Measurements from ENCODE around the gene ZNF253.
"Not testable (repeated sequence)": the region's sequence is repeated elsewhere in the genome, so short reads cannot be mapped to it uniquely, and the experiment has no call there.

The ZNF253 gene

GRCh38 chr19:19866611-19867248 lies 1.0 kb downstream of the ZNF253 start:
- peaks cover 38% of the 10 kb centered on the region for H3K4me1 Mint-ChIP-seq (ENCODE audit: low read depth)
- no peaks in the 10 kb centered on the region for H3K27me3 Mint-ChIP-seq
- H3K4me3 Mint-ChIP-seq, result peak overlapping the region; percentile 100
- no peaks in the 10 kb centered on the region for H3K9me3 Mint-ChIP-seq (ENCODE audit: low read depth)
- H3K36me3 Mint-ChIP-seq, result peaks cover 3% of the 10 kb centered on the region
- peak overlapping the region; percentile 98 for H3K27ac Mint-ChIP-seq

GRCh38 chr19:19870086-19870485 lies 4.4 kb downstream of the ZNF253 start:
- not testable (repeated sequence) for H3K27ac Mint-ChIP-seq, H3K4me3 Mint-ChIP-seq, H3K36me3 Mint-ChIP-seq

GRCh38 chr19:19871932-19872331 lies 6.2 kb downstream of the ZNF253 start:
- peak overlapping the region; percentile 72 for H3K27ac Mint-ChIP-seq
- no peak overlapping the region for H3K4me3 Mint-ChIP-seq
- H3K27me3 Mint-ChIP-seq, result no peaks in the 10 kb centered on the region
- no peaks in the 10 kb centered on the region for H3K9me3 Mint-ChIP-seq (ENCODE audit: low read depth)
- peaks cover 12% of the 10 kb centered on the region for H3K36me3 Mint-ChIP-seq
- peaks cover 53% of the 10 kb centered on the region for H3K4me1 Mint-ChIP-seq (ENCODE audit: low read depth)

More at GRCh38 chr19:19870086-19870485, 4.4 kb downstream of the ZNF253 start:
- H3K27me3 Mint-ChIP-seq; H3K9me3 Mint-ChIP-seq (ENCODE audit: low read depth): not testable (repeated sequence)
- H3K4me1 Mint-ChIP-seq (ENCODE audit: low read depth), result peaks cover 55% of the 10 kb centered on the region

GRCh38 chr19:19873381-19873780 lies 7.7 kb downstream of the ZNF253 start:
- peaks cover 12% of the 10 kb centered on the region for H3K36me3 Mint-ChIP-seq
- H3K4me3 Mint-ChIP-seq, result no peak overlapping the region
- H3K4me1 Mint-ChIP-seq (ENCODE audit: low read depth), result peaks cover 39% of the 10 kb centered on the region
- no peaks in the 10 kb centered on the region for H3K9me3 Mint-ChIP-seq (ENCODE audit: low read depth)
- no peaks in the 10 kb centered on the region for H3K27me3 Mint-ChIP-seq
- no peak overlapping the region for H3K27ac Mint-ChIP-seq

GRCh38 chr19:19877724-19878123 lies 12.0 kb downstream of the ZNF253 start:
- Mint-ChIP-seq H3K27ac (no peak overlapping the region), H3K4me3 (no peak overlapping the region), H3K9me3 (ENCODE audit: low read depth) (no peaks in the 10 kb centered on the region), H3K27me3 (no peaks in the 10 kb centered on the region), H3K36me3 (peaks cover 27% of the 10 kb centered on the region), H3K4me1 (ENCODE audit: low read depth) (peaks cover 12% of the 10 kb centered on the region)

- peaks cover 45% of the 10 kb centered on the region for H3K36me3 Mint-ChIP-seq
- no peak overlapping the region for H3K27ac Mint-ChIP-seq
- no peaks in the 10 kb centered on the region for H3K4me1 Mint-ChIP-seq (ENCODE audit: low read depth)
- H3K27me3 Mint-ChIP-seq, result no peaks in the 10 kb centered on the region
- H3K4me3 Mint-ChIP-seq, result no peak overlapping the region
- H3K9me3 Mint-ChIP-seq (ENCODE audit: low read depth), result peaks cover 5% of the 10 kb centered on the region
Observed at GRCh38 chr19:19884583-19884982, 18.9 kb downstream of the ZNF253 start.

- not testable (repeated sequence) for H3K4me3 Mint-ChIP-seq; H3K4me1 Mint-ChIP-seq (ENCODE audit: low read depth); H3K27me3 Mint-ChIP-seq; H3K27ac Mint-ChIP-seq
- Mint-ChIP-seq H3K9me3 (ENCODE audit: low read depth) (peaks cover 33% of the 10 kb centered on the region), H3K36me3 (peaks cover 42% of the 10 kb centered on the region)
Observed at GRCh38 chr19:19892055-19892941, 26.6 kb downstream of the ZNF253 start.

GRCh38 chr19:19900139-19900728 lies 34.6 kb downstream of the ZNF253 start:
- Mint-ChIP-seq H3K4me3 (peak overlapping the region; percentile 93), H3K27me3 (no peaks in the 10 kb centered on the region), H3K4me1 (ENCODE audit: low read depth) (peaks cover 27% of the 10 kb centered on the region), H3K9me3 (ENCODE audit: low read depth) (peaks cover 28% of the 10 kb centered on the region), H3K36me3 (peaks cover 13% of the 10 kb centered on the region), H3K27ac (peak overlapping the region; percentile 92)

GRCh38 chr19:19900729-19901444 lies 35.2 kb downstream of the ZNF253 start, which contains the start of gene ZNF93:
ZNF93 (plus strand) TSS chr19:19900946; CDS start chr19:19901089, 143 bp downstream.
- Mint-ChIP-seq H3K4me3 (peak within 1 kb of the TSS; percentile 93), H3K27ac (peak within 1 kb of the TSS; percentile 92), H3K9me3 (ENCODE audit: low read depth) (peaks cover 28% of the 10 kb centered on the region), H3K27me3 (no peaks in the 10 kb centered on the region), H3K36me3 (peaks cover 16% of the 10 kb centered on the region), H3K4me1 (ENCODE audit: low read depth) (peaks cover 31% of the 10 kb centered on the region)

GRCh38 chr19:19907551-19907950 lies 41.9 kb downstream of the ZNF253 start:
- H3K4me3 Mint-ChIP-seq; H3K9me3 Mint-ChIP-seq (ENCODE audit: low read depth); H3K27ac Mint-ChIP-seq; H3K27me3 Mint-ChIP-seq: not testable (repeated sequence)
- H3K36me3 Mint-ChIP-seq, result peaks cover 28% of the 10 kb centered on the region
- peaks cover 29% of the 10 kb centered on the region for H3K4me1 Mint-ChIP-seq (ENCODE audit: low read depth)

- Mint-ChIP-seq H3K27ac (no peak overlapping the region), H3K4me3 (no peak overlapping the region), H3K36me3 (peaks cover 27% of the 10 kb centered on the region), H3K9me3 (ENCODE audit: low read depth) (no peaks in the 10 kb centered on the region), H3K4me1 (ENCODE audit: low read depth) (peaks cover 22% of the 10 kb centered on the region), H3K27me3 (no peaks in the 10 kb centered on the region)
Observed at GRCh38 chr19:19909654-19910053, 44.0 kb downstream of the ZNF253 start.

- H3K27ac Mint-ChIP-seq, result no peak overlapping the region
- peaks cover 18% of the 10 kb centered on the region for H3K36me3 Mint-ChIP-seq
- no peak overlapping the region for H3K4me3 Mint-ChIP-seq
- no peaks in the 10 kb centered on the region for H3K27me3 Mint-ChIP-seq
- H3K4me1 Mint-ChIP-seq (ENCODE audit: low read depth), result peaks cover 10% of the 10 kb centered on the region
- no peaks in the 10 kb centered on the region for H3K9me3 Mint-ChIP-seq (ENCODE audit: low read depth)
Observed at GRCh38 chr19:19911150-19911549, 45.5 kb downstream of the ZNF253 start.

- H3K27ac Mint-ChIP-seq, result peak overlapping the region; percentile 23
- H3K4me1 Mint-ChIP-seq (ENCODE audit: low read depth), result peaks cover 4% of the 10 kb centered on the region
- H3K36me3 Mint-ChIP-seq, result peaks cover 21% of the 10 kb centered on the region
- H3K27me3 Mint-ChIP-seq, result no peaks in the 10 kb centered on the region
- H3K4me3 Mint-ChIP-seq, result no peak overlapping the region
- no peaks in the 10 kb centered on the region for H3K9me3 Mint-ChIP-seq (ENCODE audit: low read depth)
Observed at GRCh38 chr19:19914596-19914995, 48.9 kb downstream of the ZNF253 start.

GRCh38 chr19:19930417-19930816 lies 64.7 kb downstream of the ZNF253 start:
- Mint-ChIP-seq H3K36me3 (peaks cover 43% of the 10 kb centered on the region), H3K9me3 (ENCODE audit: low read depth) (peaks cover 25% of the 10 kb centered on the region)
- H3K4me1 Mint-ChIP-seq (ENCODE audit: low read depth); H3K27me3 Mint-ChIP-seq; H3K27ac Mint-ChIP-seq; H3K4me3 Mint-ChIP-seq: not testable (repeated sequence)
